Measurements from ENCODE around the gene CRYL1. TPM values are rescaled to one million over a fixed set of nuclear protein-coding genes. Genes with fewer than 3 reads are reported as not detected.

The CRYL1 gene
- total RNA-seq, 4 donors from 2014 or later: 75.0 to 188 (median 145) TPM

- H3K9me3 ChIP-seq: no peaks in the 10 kb centered on the region
- no peak for DNase-seq
- WGBS, 2 donors (ENCODE audit: low coverage in 1 of 2): 88% methylated on average over 13 of the region's 13 CpGs; no CpG with 5 or more reads in 1 of the 2 donors
- in situ Hi-C loops (cut with MboI; ENCODE audit: low pct_ligation_motif_present in 1 of 4, low pct_unique_long_range_greater_than_20kb in 1 of 4, low sequenced_read_pairs in 3 of 4) (no loop called here), intact Hi-C loops (cut with DNase I; ENCODE audit: low total_unique reads) (no loop called here)
- no peaks in the 10 kb centered on the region for H3K4me1 ChIP-seq
- H3K4me3 ChIP-seq: no peak overlapping the region
- H3K27me3 ChIP-seq: no peaks in the 10 kb centered on the region
- TF ChIP-seq POLR2AphosphoS5 (IDR thresholded peaks at IDR 0.05) (no peak), POLR2A (IDR thresholded peaks at IDR 0.05) (no peak), CTCF (IDR thresholded peaks at IDR 0.05) (no peak), EP300 (IDR thresholded peaks at IDR 0.05; ENCODE audit: low read depth) (no peak)
- H3K27ac ChIP-seq: no peak overlapping the region
- H3K36me3 ChIP-seq: no peaks in the 10 kb centered on the region
Measured at GRCh38 chr13:20404488-20405222, 121.0 kb downstream of the CRYL1 start.

- DNase-seq: no peak
- in situ Hi-C loops (cut with MboI; ENCODE audit: low pct_ligation_motif_present in 1 of 4, low pct_unique_long_range_greater_than_20kb in 1 of 4, low sequenced_read_pairs in 3 of 4): no loop called here
- H3K27ac ChIP-seq: no peak overlapping the region
- H3K36me3 ChIP-seq: no peaks in the 10 kb centered on the region
- no peaks in the 10 kb centered on the region for H3K4me1 ChIP-seq
- TF ChIP-seq CTCF (IDR thresholded peaks at IDR 0.05) (no peak), EP300 (IDR thresholded peaks at IDR 0.05; ENCODE audit: low read depth) (no peak), POLR2A (IDR thresholded peaks at IDR 0.05) (no peak), POLR2AphosphoS5 (IDR thresholded peaks at IDR 0.05) (no peak)
- intact Hi-C loops (cut with DNase I; ENCODE audit: low total_unique reads): no loop called here
- H3K4me3 ChIP-seq: no peak overlapping the region
- WGBS, 2 donors (ENCODE audit: low coverage in 1 of 2): 90 to 92% methylated on average over 2 to 10 of the region's 10 CpGs
- no peaks in the 10 kb centered on the region for H3K27me3 ChIP-seq
- no peaks in the 10 kb centered on the region for H3K9me3 ChIP-seq
Measured at GRCh38 chr13:20403826-20404225, 121.8 kb downstream of the CRYL1 start.

- H3K27me3 ChIP-seq: no peaks in the 10 kb centered on the region
- peaks cover 0 to 2% (median 0%) of the 10 kb centered on the region in 4 donors for H3K4me1 ChIP-seq
- H3K9me3 ChIP-seq: no peaks in the 10 kb centered on the region
- no peak for DNase-seq
- no peaks in the 10 kb centered on the region for H3K36me3 ChIP-seq
- H3K27ac ChIP-seq: no peak overlapping the region
- no peak for TF ChIP-seq POLR2A (IDR thresholded peaks at IDR 0.05)
- no peak for TF ChIP-seq CTCF (IDR thresholded peaks at IDR 0.05)
- no peak for TF ChIP-seq POLR2AphosphoS5 (IDR thresholded peaks at IDR 0.05)
- no peak for TF ChIP-seq EP300 (IDR thresholded peaks at IDR 0.05; ENCODE audit: low read depth)
- intact Hi-C loops (cut with DNase I; ENCODE audit: low total_unique reads): no loop called here
- WGBS, 2 donors (ENCODE audit: low coverage in 1 of 2): 92% methylated on average over 5 of the region's 5 CpGs; no CpG with 5 or more reads in 1 of the 2 donors
- no peak overlapping the region for H3K4me3 ChIP-seq
- in situ Hi-C loops (cut with MboI; ENCODE audit: low pct_ligation_motif_present in 1 of 4, low pct_unique_long_range_greater_than_20kb in 1 of 4, low sequenced_read_pairs in 3 of 4): no loop called here
Measured at GRCh38 chr13:20402881-20403280, 122.8 kb downstream of the CRYL1 start.

GRCh38 chr13:20401931-20402856 is 123.5 kb downstream of the CRYL1 start:
- intact Hi-C loops (cut with DNase I; ENCODE audit: low total_unique reads) (no loop called here), in situ Hi-C loops (cut with MboI; ENCODE audit: low pct_ligation_motif_present in 1 of 4, low pct_unique_long_range_greater_than_20kb in 1 of 4, low sequenced_read_pairs in 3 of 4) (no loop called here)
- H3K36me3 ChIP-seq: no peaks in the 10 kb centered on the region
- 92% methylated on average over 21 of the region's 21 CpGs; no CpG with 5 or more reads in 1 of the 2 donors for WGBS, 2 donors (ENCODE audit: low coverage in 1 of 2)
- H3K4me3 ChIP-seq: no peak overlapping the region
- no peak for DNase-seq
- no peaks in the 10 kb centered on the region for H3K9me3 ChIP-seq
- no peak overlapping the region for H3K27ac ChIP-seq
- no peak for TF ChIP-seq CTCF (IDR thresholded peaks at IDR 0.05)
- no peak for TF ChIP-seq POLR2A (IDR thresholded peaks at IDR 0.05)
- TF ChIP-seq EP300 (IDR thresholded peaks at IDR 0.05; ENCODE audit: low read depth): no peak
- no peak for TF ChIP-seq POLR2AphosphoS5 (IDR thresholded peaks at IDR 0.05)
- peaks cover 0 to 2% (median 0%) of the 10 kb centered on the region in 4 donors for H3K4me1 ChIP-seq
- H3K27me3 ChIP-seq: no peaks in the 10 kb centered on the region

Measured in transverse colon (tissue), 4 donors.